Anterior cingulate cortex (tissue), 58 donors: ENCODE results near the gene CLEC11A.
A peak's percentile ranks its signal among the peaks of the same experiment; 100 is the strongest.

ENCODE experiments used
- DNase-seq, 58 donors: peaks; one replicate each; lab custom pipeline; 2025; lab: John Stamatoyannopoulos, UW

Gene CLEC11A

GRCh38 chr19:50723069-50723468 is at the start of gene CLEC11A:
Gene CLEC11A (plus strand): TSS chr19:50723364. CDS start chr19:50723526, 162 bp downstream.
- DNase-seq, result no peak

- DNase-seq, result no peak
Observed at GRCh38 chr19:50676625-50677197, 46.5 kb upstream of the CLEC11A start.

DNA sequence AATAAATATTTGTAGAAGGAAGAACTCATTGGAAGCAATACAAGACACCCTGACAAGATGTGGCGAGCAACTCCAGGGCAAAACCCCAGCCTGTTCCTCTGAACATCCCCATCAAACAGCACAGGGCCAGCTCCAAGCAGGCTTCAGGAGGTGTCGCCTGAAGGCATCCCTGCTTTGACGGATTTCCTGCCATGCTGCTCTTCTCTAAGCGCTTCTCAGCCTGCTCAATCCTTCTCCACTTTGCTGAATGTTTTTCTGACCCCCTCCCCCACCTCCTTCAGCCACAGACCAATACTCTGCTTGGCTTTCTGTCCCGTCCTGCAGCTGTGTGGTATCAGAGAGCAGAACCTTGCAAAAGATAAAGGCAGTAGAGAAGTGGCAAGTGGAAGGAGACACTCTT is 45.5 kb upstream of the CLEC11A start:
- no peak for DNase-seq

GRCh38 chr19:50678323-50678722 is 44.8 kb upstream of the CLEC11A start:
- DNase-seq, result no peak

- DNase-seq, result peak in 56 of 58 donors; percentile 2 to 91 (median 63)
Observed at GRCh38 chr19:50679177-50680125, 43.7 kb upstream of the CLEC11A start.

DNA sequence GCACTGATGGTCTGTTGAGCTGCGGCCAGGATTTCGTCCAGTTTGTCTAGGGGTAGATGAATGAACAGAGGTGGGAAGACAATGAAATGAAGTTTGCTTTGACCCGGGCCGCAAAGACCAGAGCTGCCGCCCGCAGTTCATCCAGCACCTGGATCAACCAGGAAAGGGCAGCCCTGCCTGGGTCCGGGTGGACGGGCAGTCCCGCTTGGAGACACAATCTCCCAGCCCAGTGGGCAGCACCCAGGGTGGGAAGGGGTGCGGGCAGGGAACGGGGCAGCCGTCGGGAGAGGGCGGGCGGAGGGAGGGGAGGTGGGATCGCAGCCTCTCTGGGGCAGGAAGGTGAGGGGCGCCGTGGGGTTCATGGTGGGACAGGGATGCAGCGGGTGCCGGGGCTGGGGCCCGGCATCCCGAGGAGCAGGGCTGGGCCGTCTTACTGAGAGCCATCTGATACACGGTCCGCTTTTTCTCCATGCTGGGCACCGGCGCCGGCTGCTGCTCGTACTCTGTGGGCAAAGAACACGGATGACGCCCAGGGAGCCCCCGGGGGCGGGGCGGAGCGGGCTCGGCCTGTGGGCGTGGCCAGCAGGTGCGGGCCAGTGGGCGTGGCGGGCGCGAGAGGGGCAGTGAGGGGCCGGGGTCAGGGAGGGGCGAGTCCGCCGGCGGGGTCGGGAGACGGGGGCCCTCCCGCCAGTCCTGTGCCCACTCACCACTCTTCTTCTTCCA is 36.7 kb upstream of the CLEC11A start:
- DNase-seq, result peak in 1 of 58 donors; percentile 21

- DNase-seq, result no peak
Observed at GRCh38 chr19:50688766-50689165, 34.4 kb upstream of the CLEC11A start.

DNA sequence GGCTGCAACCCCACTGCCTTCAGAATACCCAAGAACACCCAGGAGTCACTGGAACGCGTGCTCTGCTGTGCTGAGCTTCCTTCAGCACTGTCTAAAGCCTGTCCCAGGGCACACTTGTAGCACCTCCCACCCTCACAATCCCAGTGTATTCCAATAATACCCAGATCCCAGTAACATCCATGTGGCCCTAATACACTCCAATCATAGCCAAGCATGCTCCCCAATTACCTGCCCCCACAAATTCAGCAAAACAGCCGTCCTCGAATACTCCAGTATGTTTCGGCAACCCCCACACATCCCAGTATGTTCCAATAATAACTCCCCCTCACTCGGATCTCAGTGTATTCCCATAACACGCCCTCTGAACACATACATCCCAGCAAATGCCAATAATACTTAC is 32.7 kb upstream of the CLEC11A start:
- peak in 1 of 58 donors; percentile 2 for DNase-seq

DNA sequence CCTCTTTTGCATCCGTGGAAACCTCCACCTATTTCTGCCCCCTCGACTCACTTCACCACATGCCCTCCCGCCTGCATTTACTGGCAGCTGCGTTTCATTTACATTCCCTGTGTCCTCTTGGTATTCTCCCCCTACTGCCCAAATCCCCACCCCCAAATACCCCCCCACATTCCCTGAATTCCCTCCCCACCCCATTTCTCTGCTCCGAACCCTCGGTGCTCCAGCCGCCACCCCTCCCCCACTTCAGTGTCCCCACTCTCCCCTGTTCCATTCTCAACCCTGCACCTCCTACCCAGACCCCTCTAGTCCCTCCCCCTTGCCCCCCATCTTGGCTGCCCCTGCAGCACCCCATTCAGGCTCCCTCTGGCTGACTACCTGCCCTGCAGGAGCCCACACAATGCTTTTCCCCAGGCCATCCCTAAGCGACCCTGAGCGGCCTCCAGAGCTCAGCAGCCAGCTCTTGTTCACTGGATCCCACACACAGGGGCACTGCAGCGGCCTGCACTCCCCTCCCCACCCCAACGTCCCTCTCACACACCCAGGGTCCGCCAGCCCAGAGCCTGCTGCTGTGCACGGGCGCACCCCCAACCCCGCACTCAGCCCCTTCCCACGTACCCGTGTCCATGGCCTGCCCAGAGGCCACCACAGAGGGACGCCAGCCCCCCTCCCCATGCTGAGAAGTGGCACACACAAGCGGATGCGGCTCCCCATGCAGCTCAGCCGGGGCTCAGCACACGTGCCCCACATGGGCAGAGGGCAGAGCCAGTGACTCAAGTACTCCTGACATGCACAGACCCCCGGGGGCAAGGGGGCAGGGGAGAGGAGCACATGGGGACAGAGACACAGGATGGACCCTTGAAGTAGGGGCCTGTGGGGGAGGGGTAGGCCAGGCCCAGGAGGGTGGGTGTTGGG is 29.8 kb upstream of the CLEC11A start:
- no peak for DNase-seq

- DNase-seq, result no peak
Observed at GRCh38 chr19:50694815-50695145, 28.4 kb upstream of the CLEC11A start.

DNA sequence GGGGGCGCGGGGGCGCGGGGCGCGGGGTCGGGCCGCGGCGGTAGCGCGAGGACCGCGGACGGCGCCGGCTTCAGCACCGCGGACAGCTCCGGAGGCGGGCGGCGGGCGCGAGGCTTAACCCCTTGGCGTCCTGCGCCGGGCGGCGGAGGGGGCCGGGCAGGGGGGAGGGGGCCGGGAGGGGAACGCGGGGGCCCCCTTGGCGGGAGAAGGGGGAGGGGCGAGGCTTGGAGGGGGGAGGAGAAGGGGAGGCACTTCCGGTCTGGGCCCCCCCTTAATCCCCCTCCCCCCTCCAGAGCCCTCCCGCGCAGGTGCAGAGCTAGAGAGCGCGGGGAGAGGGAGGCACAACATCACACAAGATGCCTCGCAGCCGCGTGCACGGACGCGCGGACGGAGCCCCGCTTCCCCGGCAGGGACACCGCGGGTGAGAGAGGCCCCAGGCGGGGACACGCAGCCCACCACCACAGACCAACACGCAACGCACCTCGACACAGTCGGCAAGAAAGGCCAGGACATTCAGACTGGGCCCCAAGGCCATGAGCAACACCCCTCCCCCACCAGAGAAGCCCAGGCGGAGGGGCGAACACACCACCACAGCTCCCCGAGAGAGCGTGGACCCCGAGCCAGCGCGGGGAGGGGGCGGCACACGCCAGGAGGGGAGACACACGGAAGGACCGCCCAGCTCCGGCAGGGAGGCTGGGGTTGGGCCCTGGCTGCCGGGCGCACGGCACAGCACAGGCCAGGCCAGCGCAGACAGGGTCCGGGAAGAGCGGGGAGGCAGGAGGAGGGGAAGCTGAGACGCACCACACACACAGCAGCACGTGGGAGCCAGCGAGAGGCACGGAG is 27.7 kb upstream of the CLEC11A start:
- peak in 29 of 58 donors; percentile 8 to 70 (median 37) for DNase-seq

DNA sequence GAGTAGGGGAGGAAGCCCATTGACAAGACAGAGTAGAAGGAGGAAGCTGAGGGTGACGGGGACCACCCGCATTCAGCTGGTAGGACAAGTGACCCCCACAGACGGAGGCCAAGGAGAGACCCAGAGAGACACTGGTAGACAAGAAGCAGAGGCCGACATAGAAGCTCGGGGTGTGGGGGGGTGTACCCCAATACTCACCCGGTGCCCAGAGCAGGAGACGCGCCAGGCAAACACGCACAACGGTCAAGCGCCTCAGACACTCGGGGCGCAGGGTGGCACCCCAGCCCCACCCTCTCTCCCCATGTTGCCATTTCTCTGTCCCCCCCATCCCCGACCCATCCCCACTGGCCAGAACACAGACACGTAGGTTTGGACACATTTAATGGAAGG is 27.1 kb upstream of the CLEC11A start:
- peak in 2 of 58 donors; percentile 8 to 15 for DNase-seq

- no peak for DNase-seq
Observed at GRCh38 chr19:50697414-50698124, 25.6 kb upstream of the CLEC11A start.

DNA sequence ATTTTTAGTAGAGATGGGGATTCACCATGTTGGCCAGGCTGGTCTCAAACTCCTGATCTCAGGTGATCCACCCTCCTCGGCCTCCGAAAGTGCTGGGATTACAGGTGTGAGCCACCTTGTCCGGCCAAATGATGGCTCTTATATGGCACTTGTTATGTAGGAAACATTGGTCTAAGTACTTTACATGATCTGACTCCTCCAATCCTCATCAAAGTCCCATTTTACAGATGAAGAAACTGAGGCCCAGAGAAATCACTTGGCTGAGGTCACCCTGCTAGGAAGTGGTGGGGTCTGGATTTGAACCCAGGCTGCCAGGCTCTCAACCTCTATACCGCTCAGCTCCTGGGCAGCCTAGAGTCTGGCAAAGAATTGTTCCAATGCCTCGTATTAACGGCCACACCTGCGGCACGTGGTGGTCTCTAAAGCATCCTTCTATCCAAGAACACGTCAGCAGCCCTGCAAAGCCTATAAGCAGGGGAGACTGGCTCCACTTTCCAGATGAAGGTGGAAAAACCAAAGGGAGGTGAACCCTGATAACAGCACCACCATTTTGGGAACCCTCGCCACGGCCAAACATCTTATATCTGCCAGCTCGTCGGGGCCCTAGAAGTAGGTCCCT is 21.7 kb upstream of the CLEC11A start:
- DNase-seq, result no peak

DNA sequence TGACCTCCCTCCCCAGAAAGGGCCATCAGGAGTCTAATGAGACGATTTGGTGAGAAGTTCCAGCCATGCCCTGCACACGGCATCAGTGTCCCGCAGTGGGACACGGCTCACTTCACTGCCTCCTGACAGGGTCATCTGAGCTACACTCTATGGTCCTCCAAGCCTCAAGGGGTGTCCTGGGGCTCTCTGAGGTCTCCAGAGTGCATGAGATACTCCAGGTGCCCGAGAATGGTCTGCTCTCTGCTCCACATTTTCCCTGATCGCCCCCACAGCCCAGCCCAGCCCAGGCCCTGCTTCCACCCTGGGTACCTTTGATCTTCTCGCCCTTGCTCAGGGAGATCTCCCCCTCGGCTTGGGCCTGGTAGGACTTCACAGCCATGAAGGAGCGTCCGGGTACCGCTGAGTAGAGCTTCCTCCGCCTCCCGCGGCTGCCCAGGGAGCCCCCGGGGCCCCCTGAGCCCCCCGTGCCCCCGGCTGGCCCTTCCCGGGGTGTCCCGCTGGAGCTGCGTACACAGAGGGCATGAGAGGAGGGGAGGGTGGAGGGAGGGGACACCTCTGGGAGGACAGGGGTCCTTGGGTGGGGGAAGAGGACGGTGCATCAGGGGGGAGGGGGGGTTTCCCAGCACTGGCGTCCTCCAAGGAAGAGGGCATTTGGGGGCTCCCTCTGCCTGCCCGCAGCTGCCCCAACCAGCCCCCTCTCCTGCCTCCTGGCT is 20.9 kb upstream of the CLEC11A start:
- DNase-seq, result no peak

DNA sequence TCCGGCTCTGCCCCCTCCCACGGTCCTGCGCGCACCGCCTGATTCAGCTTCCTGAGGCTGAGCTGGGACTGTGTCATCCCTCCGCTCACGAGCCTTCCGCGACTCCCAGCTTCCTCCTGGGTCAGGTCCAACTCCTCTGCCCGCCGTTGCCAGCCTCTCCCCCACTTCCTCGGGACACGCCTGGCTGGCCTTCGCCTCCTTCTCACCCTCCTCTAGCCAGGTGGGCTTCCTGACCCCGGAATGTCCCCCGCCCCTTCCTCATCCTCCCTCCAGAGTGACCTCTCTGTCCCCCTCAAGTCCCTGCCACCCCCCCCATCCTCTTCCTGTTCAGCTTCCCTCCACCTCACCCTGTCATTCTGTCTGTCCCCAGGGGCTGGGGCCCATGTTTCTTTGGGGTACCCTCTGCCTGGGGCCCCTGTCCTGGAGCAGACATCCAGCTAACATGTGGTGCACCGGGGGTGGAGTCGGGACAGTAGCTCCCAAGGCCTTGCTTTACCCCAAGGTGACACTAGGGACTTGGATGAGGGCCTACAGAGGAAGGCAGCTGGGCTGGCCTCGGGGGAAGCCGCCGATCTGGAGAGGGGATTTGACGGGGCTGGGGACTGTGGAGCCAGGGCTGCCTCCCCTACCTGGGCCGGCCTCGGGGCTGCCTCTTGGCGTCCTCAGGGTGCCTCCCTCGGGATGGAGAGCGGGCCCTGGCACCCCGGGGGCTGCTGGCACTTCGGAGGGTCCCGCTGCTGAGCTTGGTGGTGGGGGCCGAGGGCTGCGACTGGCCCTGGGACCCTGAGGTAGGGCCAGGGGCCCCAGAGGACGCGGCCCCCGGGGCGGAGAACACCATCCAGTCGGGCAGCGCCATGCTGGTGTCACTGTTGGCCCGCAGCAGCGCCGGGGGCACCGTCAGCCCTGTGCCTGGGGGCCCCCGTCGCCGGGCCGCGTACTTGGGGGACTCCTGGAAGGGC is 20.0 kb upstream of the CLEC11A start:
- DNase-seq, result peak in 5 of 58 donors; percentile 7 to 29 (median 19)
